ENCODE data around the gene NIM1K. TPM values are rescaled to one million over a fixed set of nuclear protein-coding genes. Genes with fewer than 3 reads are reported as not detected.

Gene NIM1K
- polyA plus RNA-seq, 3 donors: 0.13 TPM; not detected in 2

DNA sequence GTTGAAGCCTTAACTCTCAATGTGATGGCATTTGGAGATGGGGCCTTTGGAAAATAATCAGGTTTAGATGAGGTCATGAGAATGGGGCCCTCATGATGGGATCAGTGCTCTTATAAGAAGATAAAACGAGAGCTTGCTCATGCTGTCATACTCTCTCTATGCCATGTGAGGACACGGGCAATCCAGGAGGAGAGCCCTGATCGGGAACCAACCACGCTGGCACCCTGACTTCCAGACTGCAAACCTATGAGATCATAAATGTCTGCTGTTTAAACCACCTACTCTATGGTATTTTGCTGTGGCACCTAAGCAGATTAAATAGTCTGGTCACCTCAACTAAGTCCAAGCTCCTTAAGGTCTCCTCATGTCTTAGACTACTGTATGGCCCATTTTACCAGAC is 111.2 kb downstream of the NIM1K start:
- H3K27me3 Mint-ChIP-seq (ENCODE audit: low read depth in 3 of 3): no peaks in the 10 kb centered on the region
- H3K9me3 ChIP-seq (replicated peaks in 1 of 2; ENCODE audit: control insufficient read depth in 1 of 2, insufficient read depth in 1 of 2, low read length in 2 of 2): no peaks in the 10 kb centered on the region
- peaks cover 18% of the 10 kb centered on the region for H3K79me2 ChIP-seq (ENCODE audit: insufficient read depth, low read length)
- H3K9me3 Mint-ChIP-seq: no peaks in the 10 kb centered on the region
- peaks cover 25% of the 10 kb centered on the region for H4K20me1 ChIP-seq (ENCODE audit: insufficient read depth, low read length)
- no peak overlapping the region for H3K4me3 Mint-ChIP-seq
- no peaks in the 10 kb centered on the region for H3K27me3 ChIP-seq (ENCODE audit: control insufficient read depth in 2 of 2, insufficient read depth in 2 of 2, low read length in 2 of 2)
- H3K4me2 ChIP-seq (replicated peaks; ENCODE audit: extremely low read depth, low read length, poor library complexity, severe bottlenecking): no peak overlapping the region
- H3K4me1 Mint-ChIP-seq: peaks cover 2% of the 10 kb centered on the region
- H3K36me3 Mint-ChIP-seq: peaks cover 20 to 26% of the 10 kb centered on the region in 2 donors
- no peak overlapping the region for H2AFZ ChIP-seq (ENCODE audit: insufficient read depth, low read depth, low read length, poor library complexity, severe bottlenecking)
- H3K36me3 ChIP-seq (replicated peaks in 1 of 2; ENCODE audit: control insufficient read depth in 1 of 2, insufficient read depth in 2 of 2, low read length in 2 of 2): peaks cover 5 to 28% of the 10 kb centered on the region in 2 donors
- no peak overlapping the region for H3K27ac Mint-ChIP-seq
- no peak for DNase-seq
- H3K4me1 ChIP-seq (ENCODE audit: control insufficient read depth in 1 of 2, insufficient read depth in 2 of 2, low read length in 2 of 2): no peaks in the 10 kb centered on the region
- TF ChIP-seq, protein P1, sequence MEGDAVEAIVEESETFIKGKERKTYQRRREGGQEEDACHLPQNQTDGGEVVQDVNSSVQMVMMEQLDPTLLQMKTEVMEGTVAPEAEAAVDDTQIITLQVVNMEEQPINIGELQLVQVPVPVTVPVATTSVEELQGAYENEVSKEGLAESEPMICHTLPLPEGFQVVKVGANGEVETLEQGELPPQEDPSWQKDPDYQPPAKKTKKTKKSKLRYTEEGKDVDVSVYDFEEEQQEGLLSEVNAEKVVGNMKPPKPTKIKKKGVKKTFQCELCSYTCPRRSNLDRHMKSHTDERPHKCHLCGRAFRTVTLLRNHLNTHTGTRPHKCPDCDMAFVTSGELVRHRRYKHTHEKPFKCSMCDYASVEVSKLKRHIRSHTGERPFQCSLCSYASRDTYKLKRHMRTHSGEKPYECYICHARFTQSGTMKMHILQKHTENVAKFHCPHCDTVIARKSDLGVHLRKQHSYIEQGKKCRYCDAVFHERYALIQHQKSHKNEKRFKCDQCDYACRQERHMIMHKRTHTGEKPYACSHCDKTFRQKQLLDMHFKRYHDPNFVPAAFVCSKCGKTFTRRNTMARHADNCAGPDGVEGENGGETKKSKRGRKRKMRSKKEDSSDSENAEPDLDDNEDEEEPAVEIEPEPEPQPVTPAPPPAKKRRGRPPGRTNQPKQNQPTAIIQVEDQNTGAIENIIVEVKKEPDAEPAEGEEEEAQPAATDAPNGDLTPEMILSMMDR (IDR thresholded peaks at IDR 0.05): no peak
- no peak overlapping the region for H3K9ac ChIP-seq (ENCODE audit: insufficient read depth, low read length, poor library complexity, severe bottlenecking)
- no peak overlapping the region for H3K4me3 ChIP-seq (replicated peaks in 1 of 3; ENCODE audit: low read depth in 2 of 3, low read length in 3 of 3)
- 100% methylated on average over 4 of the region's 4 CpGs for WGBS (ENCODE audit: insufficient coverage)
- intact Hi-C loops (cut with micrococcal nuclease): loop anchor here in 1 of 2 donors (10.0 kb wide), 1 partner anchor 98 kb away; no protein-coding TSS in a partner anchor
- no peak overlapping the region for H3K27ac ChIP-seq (ENCODE audit: low read depth in 1 of 2, low read length in 2 of 2)

DNA sequence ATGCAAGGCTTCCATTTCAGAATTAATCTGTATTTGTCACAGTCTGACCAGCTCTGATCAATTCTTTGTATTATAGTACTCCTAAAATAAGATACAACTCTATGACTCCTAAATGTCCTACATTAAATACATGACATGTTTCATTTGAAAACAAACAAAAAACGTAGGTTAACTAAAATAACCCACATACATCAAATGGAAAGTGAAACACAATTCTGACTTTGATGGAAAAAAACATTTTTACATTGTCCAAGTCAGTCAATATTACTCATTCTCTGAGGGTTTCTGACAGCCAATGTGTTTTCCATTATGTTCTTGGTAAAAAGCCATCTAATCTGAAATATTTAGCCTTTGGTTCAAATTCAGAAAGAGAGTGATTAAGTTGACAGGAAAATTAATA is 112.5 kb downstream of the NIM1K start:
- DNase-seq: no peak
- Histone ChIP-seq H3K27me3 (ENCODE audit: control insufficient read depth in 2 of 2, insufficient read depth in 2 of 2, low read length in 2 of 2) (no peaks in the 10 kb centered on the region), H4K20me1 (ENCODE audit: insufficient read depth, low read length) (peaks cover 30% of the 10 kb centered on the region), H2AFZ (ENCODE audit: insufficient read depth, low read depth, low read length, poor library complexity, severe bottlenecking) (no peak overlapping the region), H3K9ac (ENCODE audit: insufficient read depth, low read length, poor library complexity, severe bottlenecking) (no peak overlapping the region), H3K27ac (ENCODE audit: low read depth in 1 of 2, low read length in 2 of 2) (no peak overlapping the region), H3K4me2 (replicated peaks; ENCODE audit: extremely low read depth, low read length, poor library complexity, severe bottlenecking) (no peak overlapping the region), H3K79me2 (ENCODE audit: insufficient read depth, low read length) (peaks cover 25% of the 10 kb centered on the region), H3K4me3 (replicated peaks in 1 of 3; ENCODE audit: low read depth in 2 of 3, low read length in 3 of 3) (no peak overlapping the region), H3K9me3 (replicated peaks in 1 of 2; ENCODE audit: control insufficient read depth in 1 of 2, insufficient read depth in 1 of 2, low read length in 2 of 2) (no peaks in the 10 kb centered on the region), H3K4me1 (ENCODE audit: control insufficient read depth in 1 of 2, insufficient read depth in 2 of 2, low read length in 2 of 2) (no peaks in the 10 kb centered on the region), H3K36me3 (replicated peaks in 1 of 2; ENCODE audit: control insufficient read depth in 1 of 2, insufficient read depth in 2 of 2, low read length in 2 of 2) (peaks cover 0 to 19% of the 10 kb centered on the region in 2 donors)
- H3K36me3 Mint-ChIP-seq: peaks cover 15 to 17% of the 10 kb centered on the region in 2 donors
- H3K27me3 Mint-ChIP-seq (ENCODE audit: low read depth in 3 of 3): no peaks in the 10 kb centered on the region
- no peak overlapping the region for H3K4me3 Mint-ChIP-seq
- intact Hi-C loops (cut with micrococcal nuclease): loop anchor here in 1 of 2 donors (10.0 kb wide), 1 partner anchor 100 kb away; no protein-coding TSS in a partner anchor
- WGBS (ENCODE audit: insufficient coverage): no CpG with 5 or more reads among the region's 1 CpG
- TF ChIP-seq, protein P1 (IDR thresholded peaks at IDR 0.05): no peak
- peaks cover 4% of the 10 kb centered on the region for H3K4me1 Mint-ChIP-seq
- no peaks in the 10 kb centered on the region for H3K9me3 Mint-ChIP-seq
- H3K27ac Mint-ChIP-seq: no peak overlapping the region

Data from CD14-positive monocyte (primary cell).